ENCODE results near the gene CARD16. TPM values are rescaled to one million over a fixed set of nuclear protein-coding genes. Genes with fewer than 3 reads are reported as not detected.
"Not testable (repeated sequence)": the region's sequence is repeated elsewhere in the genome, so short reads cannot be mapped to it uniquely, and the experiment has no call there.

Gene CARD16
- total RNA-seq, 1 donor from 2014 or later, result 1.6 TPM

- DNase-seq (ENCODE audit: low spot score in 2 of 2, unreplicated experiment in 2 of 2), result no peak
- TF ChIP-seq, protein P1, sequence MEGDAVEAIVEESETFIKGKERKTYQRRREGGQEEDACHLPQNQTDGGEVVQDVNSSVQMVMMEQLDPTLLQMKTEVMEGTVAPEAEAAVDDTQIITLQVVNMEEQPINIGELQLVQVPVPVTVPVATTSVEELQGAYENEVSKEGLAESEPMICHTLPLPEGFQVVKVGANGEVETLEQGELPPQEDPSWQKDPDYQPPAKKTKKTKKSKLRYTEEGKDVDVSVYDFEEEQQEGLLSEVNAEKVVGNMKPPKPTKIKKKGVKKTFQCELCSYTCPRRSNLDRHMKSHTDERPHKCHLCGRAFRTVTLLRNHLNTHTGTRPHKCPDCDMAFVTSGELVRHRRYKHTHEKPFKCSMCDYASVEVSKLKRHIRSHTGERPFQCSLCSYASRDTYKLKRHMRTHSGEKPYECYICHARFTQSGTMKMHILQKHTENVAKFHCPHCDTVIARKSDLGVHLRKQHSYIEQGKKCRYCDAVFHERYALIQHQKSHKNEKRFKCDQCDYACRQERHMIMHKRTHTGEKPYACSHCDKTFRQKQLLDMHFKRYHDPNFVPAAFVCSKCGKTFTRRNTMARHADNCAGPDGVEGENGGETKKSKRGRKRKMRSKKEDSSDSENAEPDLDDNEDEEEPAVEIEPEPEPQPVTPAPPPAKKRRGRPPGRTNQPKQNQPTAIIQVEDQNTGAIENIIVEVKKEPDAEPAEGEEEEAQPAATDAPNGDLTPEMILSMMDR (IDR thresholded peaks at IDR 0.05; ENCODE audit: unreplicated experiment), result no peak
- Mint-ChIP-seq H3K36me3 (peaks cover 9% of the 10 kb centered on the region), H3K9me3 (peaks cover 16% of the 10 kb centered on the region), H3K27me3 (ENCODE audit: low read depth) (no peaks in the 10 kb centered on the region), H3K4me3 (peak within 1 kb of the TSS; percentile 37), H3K27ac (peak within 1 kb of the TSS; percentile 70), H3K4me1 (peaks cover 6% of the 10 kb centered on the region)
These were observed 10.1 kb downstream of the CARD16 start, which contains the start of gene CASP1 for GRCh38 chr11:105034813-105035620. Gene CASP1, minus strand, starts transcription at chr11:105035144. Its CDS starts 31 bp downstream, at chr11:105035113.

GRCh38 chr11:105034388-105034787 is 10.7 kb downstream of the CARD16 start:
- peaks cover 16% of the 10 kb centered on the region for H3K9me3 Mint-ChIP-seq
- H3K27me3 Mint-ChIP-seq (ENCODE audit: low read depth); H3K36me3 Mint-ChIP-seq; H3K4me3 Mint-ChIP-seq; H3K4me1 Mint-ChIP-seq; H3K27ac Mint-ChIP-seq; DNase-seq (ENCODE audit: low spot score in 2 of 2, unreplicated experiment in 2 of 2): not testable (repeated sequence)

DNA sequence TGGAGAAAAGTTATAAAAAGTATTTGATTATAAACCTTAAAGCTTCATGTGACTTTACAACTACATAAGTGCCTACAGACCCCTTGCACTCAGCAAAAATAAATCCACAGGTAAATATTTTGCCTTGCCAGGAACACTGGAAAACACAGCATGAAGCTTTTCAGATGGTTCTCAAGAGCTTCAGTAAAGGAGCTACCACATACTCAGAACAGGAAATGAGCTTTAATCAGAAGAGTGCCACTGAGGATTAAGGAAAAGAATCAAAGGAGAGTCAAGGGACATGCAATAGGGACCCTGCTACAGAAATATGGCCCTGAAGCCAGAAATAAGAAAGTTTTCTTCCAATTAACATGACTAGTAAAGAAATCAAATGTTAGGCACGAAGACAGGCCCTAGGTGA is 11.4 kb downstream of the CARD16 start:
- H3K9me3 Mint-ChIP-seq, result peaks cover 16% of the 10 kb centered on the region
- peaks cover 6% of the 10 kb centered on the region for H3K4me1 Mint-ChIP-seq
- TF ChIP-seq, protein P1 (IDR thresholded peaks at IDR 0.05; ENCODE audit: unreplicated experiment), result no peak
- no peak overlapping the region for H3K4me3 Mint-ChIP-seq
- DNase-seq (ENCODE audit: low spot score in 2 of 2, unreplicated experiment in 2 of 2), result no peak
- no peaks in the 10 kb centered on the region for H3K27me3 Mint-ChIP-seq (ENCODE audit: low read depth)
- no peak overlapping the region for H3K27ac Mint-ChIP-seq
- peaks cover 9% of the 10 kb centered on the region for H3K36me3 Mint-ChIP-seq

DNA sequence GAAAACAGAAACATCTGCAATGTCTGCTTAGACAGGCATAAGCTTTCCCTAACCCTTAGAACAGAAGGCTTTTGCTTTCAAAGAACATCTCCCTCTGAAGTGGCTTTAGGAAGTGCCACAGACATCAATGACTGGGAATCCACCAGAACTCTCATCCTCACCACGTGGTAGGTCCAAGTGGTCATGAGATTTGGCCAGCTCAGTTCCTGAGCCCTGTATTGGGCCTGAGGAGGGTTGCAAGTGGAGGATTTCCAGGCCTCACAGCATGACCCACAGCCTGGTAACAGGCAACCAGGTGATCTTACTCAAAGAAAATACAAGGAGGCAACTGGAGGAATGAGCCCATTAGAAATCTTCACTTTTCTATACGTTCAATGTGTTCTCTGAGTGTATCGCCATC is 11.8 kb downstream of the CARD16 start:
- TF ChIP-seq, protein P1 (IDR thresholded peaks at IDR 0.05; ENCODE audit: unreplicated experiment), result no peak
- Mint-ChIP-seq H3K4me3 (no peak overlapping the region), H3K36me3 (peaks cover 9% of the 10 kb centered on the region), H3K27me3 (ENCODE audit: low read depth) (no peaks in the 10 kb centered on the region), H3K27ac (no peak overlapping the region), H3K4me1 (peaks cover 6% of the 10 kb centered on the region), H3K9me3 (peaks cover 15% of the 10 kb centered on the region)
- no peak for DNase-seq (ENCODE audit: low spot score in 2 of 2, unreplicated experiment in 2 of 2)

GRCh38 chr11:105032495-105032894 is 12.6 kb downstream of the CARD16 start:
- peaks cover 5% of the 10 kb centered on the region for H3K36me3 Mint-ChIP-seq
- no peak overlapping the region for H3K4me3 Mint-ChIP-seq
- TF ChIP-seq, protein P1 (IDR thresholded peaks at IDR 0.05; ENCODE audit: unreplicated experiment), result no peak
- H3K9me3 Mint-ChIP-seq, result peaks cover 8% of the 10 kb centered on the region
- no peak overlapping the region for H3K27ac Mint-ChIP-seq
- no peaks in the 10 kb centered on the region for H3K27me3 Mint-ChIP-seq (ENCODE audit: low read depth)
- H3K4me1 Mint-ChIP-seq, result peaks cover 11% of the 10 kb centered on the region
- DNase-seq (ENCODE audit: low spot score in 2 of 2, unreplicated experiment in 2 of 2), result no peak

GRCh38 chr11:105027678-105028077 is 17.5 kb downstream of the CARD16 start:
- H3K27ac Mint-ChIP-seq, result peak overlapping the region; percentile 37
- no peak overlapping the region for H3K4me3 Mint-ChIP-seq
- H3K9me3 Mint-ChIP-seq, result peaks cover 4% of the 10 kb centered on the region
- no peaks in the 10 kb centered on the region for H3K36me3 Mint-ChIP-seq
- TF ChIP-seq, protein P1 (IDR thresholded peaks at IDR 0.05; ENCODE audit: unreplicated experiment), result no peak
- H3K27me3 Mint-ChIP-seq (ENCODE audit: low read depth), result no peaks in the 10 kb centered on the region
- peaks cover 27% of the 10 kb centered on the region for H3K4me1 Mint-ChIP-seq
- no peak for DNase-seq (ENCODE audit: low spot score in 2 of 2, unreplicated experiment in 2 of 2)
